Prostate gland (tissue), 2 donors: Measurements from ENCODE around the gene GAK. TPM values are rescaled to one million over a fixed set of nuclear protein-coding genes. Genes with fewer than 3 reads are reported as not detected.

Experiments used
- DNase-seq: peaks from one replicate; pipeline ENCODE4 v3.0.0-alpha.2; 2019; ENCODE audit warnings: low spot score
- H3K27ac ChIP-seq, 2 donors: fragments of 200-600 bp; sonication (generic); 2 replicates each; pipeline ENCODE4 v1.5.1; 2017 to 2019
- H3K27me3 ChIP-seq: fragments of 200-600 bp; sonication (generic); replicated peaks from 2 replicates; pipeline ENCODE4 v1.5.1; 2019; ENCODE audit not compliant: insufficient read depth
- H3K36me3 ChIP-seq, 2 donors: fragments of 200-600 bp; sonication (generic); 1 replicate in 1 of 2; 2 replicates in 1 of 2; pipeline versions ENCODE4 v1.5.1 to v1.8.1; 2017 to 2019
- H3K4me1 ChIP-seq: fragments of 200-600 bp; sonication (generic); replicated peaks from 2 replicates; pipeline ENCODE4 v1.5.1; 2019
- H3K4me3 ChIP-seq, 2 donors: fragments of 200-600 bp; sonication (generic); 2 replicates each; pipeline ENCODE4 v1.5.1; 2017 to 2019
- H3K9me3 ChIP-seq: fragments of 200-600 bp; sonication (generic); 2 replicates; pipeline ENCODE4 v1.5.1; 2017
- CTCF ChIP-seq, 4 experiments: fragments of 200-600 bp in 2 of 4; fragments of 450-650 bp in 2 of 4; sonication (generic) in 2 of 4; IDR thresholded peaks; 1 replicate in 3 of 4; 2 replicates in 1 of 4; pipeline ENCODE4 v1.5.1; 2016 to 2019; ENCODE audit warnings: antibody characterized with exemption in 4 of 4, mild to moderate bottlenecking in 2 of 4, moderate library complexity in 2 of 4
- POLR2A ChIP-seq: fragments of 450-650 bp; IDR thresholded peaks from one replicate; pipeline ENCODE4 v1.6.1; 2016; ENCODE audit warnings: antibody characterized with exemption, mild to moderate bottlenecking
- POLR2AphosphoS5 ChIP-seq: sonication (generic); formaldehyde crosslinking; IDR thresholded peaks from one replicate; pipeline ENCODE4 v1.6.1; 2017; ENCODE audit warnings: antibody characterized with exemption
- WGBS: methylation state at CpG from one replicate; pipeline ENCODE4 v1.1.5; 2018; 5-methylcytosine and 5-hydroxymethylcytosine counted together
- intact Hi-C: fragments of 100-400 bp; cut with DNase I; formaldehyde crosslinking; loops from one replicate; pipeline ENCODE4 v1.14.2; 2022
- total RNA-seq, 2 donors: library from RNA; depleted of rRNA; stranded (reverse); fragments of >200 nt; gene quantifications; one replicate each; pipeline ENCODE4 v1.1.0, GENCODE V29; 2016

The GAK gene
- total RNA-seq, 2 donors from 2014 or later: 158 to 181 TPM

- intact Hi-C loops: no loop called here
- 81% methylated on average over 39 of the region's 44 CpGs for WGBS
- H3K4me3 ChIP-seq: no peak overlapping the region
These were observed 127.3 kb downstream of the GAK start for GRCh38 chr4:804804-805203.

GRCh38 chr4:803884-804283 lies 128.2 kb downstream of the GAK start:
- Histone ChIP-seq H3K27ac (no peak overlapping the region), H3K36me3 (no peaks in the 10 kb centered on the region), H3K27me3 (no peaks in the 10 kb centered on the region), H3K4me3 (no peak overlapping the region), H3K4me1 (no peaks in the 10 kb centered on the region), H3K9me3 (no peaks in the 10 kb centered on the region)
- intact Hi-C loops: no loop called here
- WGBS: 90% methylated on average over 13 of the region's 13 CpGs
- TF ChIP-seq POLR2AphosphoS5 (no peak), POLR2A (no peak), CTCF (IDR thresholded peaks at IDR 0.05) (no peak)
- no peak for DNase-seq

More at GRCh38 chr4:804804-805203, 127.3 kb downstream of the GAK start:
- Histone ChIP-seq H3K36me3 (no peaks in the 10 kb centered on the region), H3K27me3 (no peaks in the 10 kb centered on the region), H3K9me3 (no peaks in the 10 kb centered on the region), H3K4me1 (no peaks in the 10 kb centered on the region), H3K27ac (no peak overlapping the region)
- no peak for DNase-seq
- TF ChIP-seq POLR2A (no peak), POLR2AphosphoS5 (no peak), CTCF (IDR thresholded peaks at IDR 0.05) (no peak)

- no peak overlapping the region for H3K27ac ChIP-seq
- H3K27me3 ChIP-seq: no peaks in the 10 kb centered on the region
- no peaks in the 10 kb centered on the region for H3K9me3 ChIP-seq
- TF ChIP-seq POLR2AphosphoS5 (no peak), POLR2A (no peak), CTCF (IDR thresholded peaks at IDR 0.05) (no peak)
- H3K4me1 ChIP-seq: no peaks in the 10 kb centered on the region
- WGBS: 91% methylated on average over 13 of the region's 13 CpGs
- intact Hi-C loops: no loop called here
- H3K36me3 ChIP-seq: no peaks in the 10 kb centered on the region
- DNase-seq: no peak
- no peak overlapping the region for H3K4me3 ChIP-seq
These were observed 130.5 kb downstream of the GAK start for GRCh38 chr4:801436-802124.

Other genes starting within 250 kb of the GAK start
- 10 to 100 TPM in 1 of 2 donors, 1 to 10 TPM in 1; 2.6 to 11.0 TPM for gene SLC49A3, start 243.2 kb downstream of the GAK start, total RNA-seq
- 100 to 1,000 TPM in 1 of 2 donors, 10 to 100 TPM in 1; 59.0 to 135 TPM for gene PCGF3, start 226.5 kb downstream of the GAK start, total RNA-seq
- 1 to 10 TPM; 2.5 to 4.4 TPM for gene CPLX1, start 106.2 kb downstream of the GAK start, total RNA-seq
- gene TMEM175, start 144 bp upstream of the GAK start, total RNA-seq: 10 to 100 TPM; 44.1 to 74.6 TPM
- 10 to 100 TPM; 10.4 to 17.1 TPM for gene DGKQ, start 41.3 kb upstream of the GAK start, total RNA-seq
- gene IDUA, start 54.7 kb upstream of the GAK start, total RNA-seq: 10 to 100 TPM; 53.6 to 56.8 TPM
- gene SLC26A1, start 61.1 kb upstream of the GAK start, total RNA-seq: under 1 TPM; 0.27 to 0.34 TPM
- gene FGFRL1, start 79.3 kb upstream of the GAK start, total RNA-seq: 10 to 100 TPM; 26.6 to 29.4 TPM
- gene RNF212, start 181.2 kb upstream of the GAK start, total RNA-seq: 10 to 100 TPM in 1 of 2 donors, 1 to 10 TPM in 1; 7.1 to 15.3 TPM
- gene SPON2, start 240.3 kb upstream of the GAK start, total RNA-seq: 100 to 1,000 TPM; 107 to 134 TPM